Glutamatergic neuron (in vitro differentiated cells): Measurements from ENCODE around the gene HEG1. TPM values are rescaled to one million over a fixed set of nuclear protein-coding genes. Genes with fewer than 3 reads are reported as not detected.

ENCODE experiments used
- DNase-seq: peaks from one replicate; pipeline ENCODE4 v3.0.0; 2022
- H3K27ac Mint-ChIP-seq: one replicate; pipeline ENCODE4 v1.8.0; 2020; ENCODE audit warnings: mild to moderate bottlenecking, mixed read lengths, inconsistent platforms; ENCODE audit not compliant: unreplicated experiment
- H3K27me3 Mint-ChIP-seq: one replicate; pipeline ENCODE4 v1.8.0; 2020; ENCODE audit warnings: mild to moderate bottlenecking, moderate library complexity, mixed read lengths, inconsistent platforms; ENCODE audit not compliant: unreplicated experiment
- H3K36me3 Mint-ChIP-seq: one replicate; pipeline ENCODE4 v1.8.0; 2020; ENCODE audit warnings: mild to moderate bottlenecking, mixed read lengths, inconsistent platforms; ENCODE audit not compliant: unreplicated experiment
- H3K4me1 Mint-ChIP-seq: one replicate; pipeline ENCODE4 v1.8.0; 2020; ENCODE audit warnings: mild to moderate bottlenecking, low read depth, mixed read lengths, inconsistent platforms; ENCODE audit not compliant: unreplicated experiment
- H3K4me3 Mint-ChIP-seq: one replicate; pipeline ENCODE4 v1.8.0; 2020; ENCODE audit warnings: mild to moderate bottlenecking, mixed read lengths, inconsistent platforms; ENCODE audit not compliant: unreplicated experiment
- H3K9me3 Mint-ChIP-seq: one replicate; pipeline ENCODE4 v1.8.0; 2020; ENCODE audit warnings: mild to moderate bottlenecking, moderate library complexity, mixed read lengths, inconsistent platforms; ENCODE audit not compliant: unreplicated experiment
- CTCF ChIP-seq: fragments of 200-600 bp; sonication (generic); IDR thresholded peaks from one replicate; pipeline ENCODE4 v1.5.0; 2021; ENCODE audit not compliant: partially characterized antibody, unreplicated experiment
- total RNA-seq: library from RNA; stranded (reverse); fragmentation: NEBNext Ultra II Directional; extraction: Animal tissue kit (Norgen Biotek cat#: 25700); gene quantifications from one replicate; pipeline ENCODE4 v1.2.1, GENCODE V29; 2021; ENCODE audit not compliant: unreplicated experiment

Gene HEG1
- total RNA-seq, 1 donor from 2014 or later: 32.7 TPM

GRCh38 chr3:124995460-124995994 is 60.3 kb downstream of the HEG1 start:
- Mint-ChIP-seq H3K36me3 (no peaks in the 10 kb centered on the region), H3K4me1 (peaks cover 28% of the 10 kb centered on the region), H3K4me3 (no peak overlapping the region), H3K27ac (no peak overlapping the region), H3K27me3 (peaks cover 1% of the 10 kb centered on the region), H3K9me3 (no peaks in the 10 kb centered on the region)
- peak; percentile 31 for TF ChIP-seq CTCF
- peak; percentile 63 for DNase-seq

- Mint-ChIP-seq H3K27me3 (peaks cover 2% of the 10 kb centered on the region), H3K27ac (no peak overlapping the region), H3K4me3 (no peak overlapping the region), H3K9me3 (no peaks in the 10 kb centered on the region), H3K4me1 (peaks cover 28% of the 10 kb centered on the region), H3K36me3 (no peaks in the 10 kb centered on the region)
- DNase-seq: no peak
- no peak for TF ChIP-seq CTCF
Measured at GRCh38 chr3:124993466-124993865, 62.3 kb downstream of the HEG1 start.

GRCh38 chr3:124992041-124992440 is 63.8 kb downstream of the HEG1 start:
- H3K4me3 Mint-ChIP-seq: no peak overlapping the region
- peaks cover 15% of the 10 kb centered on the region for H3K4me1 Mint-ChIP-seq
- no peak for DNase-seq
- H3K36me3 Mint-ChIP-seq: no peaks in the 10 kb centered on the region
- no peak overlapping the region for H3K27ac Mint-ChIP-seq
- no peaks in the 10 kb centered on the region for H3K9me3 Mint-ChIP-seq
- H3K27me3 Mint-ChIP-seq: peaks cover 2% of the 10 kb centered on the region
- no peak for TF ChIP-seq CTCF

GRCh38 chr3:124986192-124987143 is 69.3 kb downstream of the HEG1 start:
- Mint-ChIP-seq H3K36me3 (no peaks in the 10 kb centered on the region), H3K27me3 (peaks cover 4% of the 10 kb centered on the region), H3K4me1 (peaks cover 2% of the 10 kb centered on the region), H3K9me3 (no peaks in the 10 kb centered on the region), H3K4me3 (no peak overlapping the region), H3K27ac (no peak overlapping the region)
- TF ChIP-seq CTCF: peak; percentile 50
- DNase-seq: no peak

GRCh38 chr3:124985349-124985748 is 70.4 kb downstream of the HEG1 start:
- H3K36me3 Mint-ChIP-seq: no peaks in the 10 kb centered on the region
- H3K27ac Mint-ChIP-seq: no peak overlapping the region
- H3K27me3 Mint-ChIP-seq: peaks cover 2% of the 10 kb centered on the region
- TF ChIP-seq CTCF: no peak
- no peaks in the 10 kb centered on the region for H3K9me3 Mint-ChIP-seq
- H3K4me3 Mint-ChIP-seq: no peak overlapping the region
- peaks cover 2% of the 10 kb centered on the region for H3K4me1 Mint-ChIP-seq
- DNase-seq: no peak
